ENCODE measurements around the gene PIP4K2A. TPM values are rescaled to one million over a fixed set of nuclear protein-coding genes. Genes with fewer than 3 reads are reported as not detected.

The PIP4K2A gene
- total and polyA plus RNA-seq, 2 donors (not counting 3 experiments of a cell fraction or from before 2014, with no cell fraction given) = 11.8 to 32.6 TPM

DNA sequence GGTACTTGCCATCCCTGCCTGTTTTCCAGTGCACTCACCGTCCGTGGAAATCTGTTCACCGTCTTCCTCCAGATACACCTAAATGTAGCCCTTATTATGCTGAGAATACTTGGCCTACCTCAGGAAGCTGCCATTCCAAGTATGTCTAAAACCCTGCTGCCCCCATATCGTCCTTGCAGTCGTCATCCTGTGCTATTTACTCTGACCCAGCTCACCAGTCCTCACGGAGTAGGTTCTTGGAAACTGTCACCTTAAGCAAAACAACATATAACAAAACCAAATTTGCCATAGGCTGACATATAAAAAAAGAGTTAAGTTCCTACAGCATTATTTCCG is 880 bp upstream of the PIP4K2A start:
- H3K27me3 ChIP-seq (ENCODE audit: control insufficient read depth in 2 of 2, insufficient read depth in 2 of 2, low read length in 2 of 2) = no peaks in the 10 kb centered on the region
- dilution Hi-C loops (cut with MboI; ENCODE audit: extremely low pct_ligation_motif_present, low sequenced_read_pairs) = no loop called here
- intact Hi-C loops (cut with micrococcal nuclease) = loop anchor here (2.0 to 10.0 kb wide), 5 partner anchors 66 to 400 kb away; partner anchors contain the start of gene COMMD3
- peaks cover 36% of the 10 kb centered on the region for H3K79me2 ChIP-seq (ENCODE audit: control insufficient read depth, insufficient read depth, low read length)
- BruUV-seq (replicated peaks) = no TSS peak
- H3K36me3 ChIP-seq (ENCODE audit: control insufficient read depth in 2 of 2, extremely low read depth in 1 of 2, insufficient read depth in 2 of 2, low read length in 2 of 2) = no peaks in the 10 kb centered on the region
- CTCF ChIA-PET = interaction anchor here (1.0 kb wide), 1 partner anchor 15 kb away, joined by 3 read pairs; no protein-coding TSS in a partner anchor
- peak overlapping the region; percentile 97 for H2AFZ ChIP-seq (ENCODE audit: low read depth, low read length)
- DNase-seq (ENCODE audit: low read depth, low spot score) (no peak), FAIRE-seq (no peak)
- TF ChIP-seq, protein P1, sequence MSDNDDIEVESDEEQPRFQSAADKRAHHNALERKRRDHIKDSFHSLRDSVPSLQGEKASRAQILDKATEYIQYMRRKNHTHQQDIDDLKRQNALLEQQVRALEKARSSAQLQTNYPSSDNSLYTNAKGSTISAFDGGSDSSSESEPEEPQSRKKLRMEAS (IDR thresholded peaks at IDR 0.05; ENCODE audit: insufficient read depth, insufficient read length) = no peak
- TF ChIP-seq POLR2AphosphoS5 (IDR thresholded peaks at IDR 0.05; ENCODE audit: insufficient read depth, low read depth, low read length) (no peak), MYC (IDR thresholded peaks at IDR 0.05; ENCODE audit: low read depth, low read length) (no peak), FOS (IDR thresholded peaks at IDR 0.05; ENCODE audit: borderline replicate concordance, insufficient read depth, low read length) (no peak), EZH2 (IDR thresholded peaks at IDR 0.05; ENCODE audit: borderline replicate concordance, low read depth, low read length, severe bottlenecking) (no peak), JUN (IDR thresholded peaks at IDR 0.05; ENCODE audit: borderline replicate concordance, insufficient read depth, insufficient read length, low read depth) (no peak), GATA2 (IDR thresholded peaks at IDR 0.05; ENCODE audit: insufficient read depth, insufficient read length, low read depth, low read length) (no peak), POLR2A (IDR thresholded peaks at IDR 0.05; ENCODE audit: low read depth, low read length) (no peak)
- TF ChIP-seq, protein P2, sequence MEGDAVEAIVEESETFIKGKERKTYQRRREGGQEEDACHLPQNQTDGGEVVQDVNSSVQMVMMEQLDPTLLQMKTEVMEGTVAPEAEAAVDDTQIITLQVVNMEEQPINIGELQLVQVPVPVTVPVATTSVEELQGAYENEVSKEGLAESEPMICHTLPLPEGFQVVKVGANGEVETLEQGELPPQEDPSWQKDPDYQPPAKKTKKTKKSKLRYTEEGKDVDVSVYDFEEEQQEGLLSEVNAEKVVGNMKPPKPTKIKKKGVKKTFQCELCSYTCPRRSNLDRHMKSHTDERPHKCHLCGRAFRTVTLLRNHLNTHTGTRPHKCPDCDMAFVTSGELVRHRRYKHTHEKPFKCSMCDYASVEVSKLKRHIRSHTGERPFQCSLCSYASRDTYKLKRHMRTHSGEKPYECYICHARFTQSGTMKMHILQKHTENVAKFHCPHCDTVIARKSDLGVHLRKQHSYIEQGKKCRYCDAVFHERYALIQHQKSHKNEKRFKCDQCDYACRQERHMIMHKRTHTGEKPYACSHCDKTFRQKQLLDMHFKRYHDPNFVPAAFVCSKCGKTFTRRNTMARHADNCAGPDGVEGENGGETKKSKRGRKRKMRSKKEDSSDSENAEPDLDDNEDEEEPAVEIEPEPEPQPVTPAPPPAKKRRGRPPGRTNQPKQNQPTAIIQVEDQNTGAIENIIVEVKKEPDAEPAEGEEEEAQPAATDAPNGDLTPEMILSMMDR (IDR thresholded peaks at IDR 0.05; ENCODE audit: extremely low read depth in 1 of 2, insufficient read depth in 1 of 2, low read depth in 1 of 2, low read length in 2 of 2) = no peak
- POLR2A ChIA-PET = no interaction called here
- H3K27ac ChIP-seq (ENCODE audit: insufficient read depth, low read depth, low read length) = no peak overlapping the region
- peaks cover 17% of the 10 kb centered on the region for H3K4me1 ChIP-seq (ENCODE audit: control insufficient read depth, extremely low read depth, insufficient read depth, low read length)
- H3K9me3 ChIP-seq (replicated peaks; ENCODE audit: control insufficient read depth, insufficient read depth, low read length) = no peaks in the 10 kb centered on the region
- H3K4me3 ChIP-seq (replicated peaks in 1 of 3; ENCODE audit: insufficient read depth in 1 of 3, low read depth in 1 of 3, low read length in 3 of 3) = no peak overlapping the region
- no peak overlapping the region for H3K9ac ChIP-seq (replicated peaks; ENCODE audit: extremely low read depth, insufficient read depth, low read length)
- H3K4me2 ChIP-seq (ENCODE audit: insufficient read depth, low read length) = peak overlapping the region; percentile 74
- peaks cover 5% of the 10 kb centered on the region for H4K20me1 ChIP-seq (replicated peaks; ENCODE audit: control insufficient read depth, extremely low read depth, insufficient read depth, low read length)
- H3K9me1 ChIP-seq (replicated peaks; ENCODE audit: control insufficient read depth, extremely low read depth, insufficient read depth, low read length) = no peaks in the 10 kb centered on the region
